ENCODE results near the gene TP63. TPM values are rescaled to one million over a fixed set of nuclear protein-coding genes. Genes with fewer than 3 reads are reported as not detected.

Gene TP63
- total RNA-seq, 4 donors from 2014 or later, result 0.27 TPM; not detected in 3

DNA sequence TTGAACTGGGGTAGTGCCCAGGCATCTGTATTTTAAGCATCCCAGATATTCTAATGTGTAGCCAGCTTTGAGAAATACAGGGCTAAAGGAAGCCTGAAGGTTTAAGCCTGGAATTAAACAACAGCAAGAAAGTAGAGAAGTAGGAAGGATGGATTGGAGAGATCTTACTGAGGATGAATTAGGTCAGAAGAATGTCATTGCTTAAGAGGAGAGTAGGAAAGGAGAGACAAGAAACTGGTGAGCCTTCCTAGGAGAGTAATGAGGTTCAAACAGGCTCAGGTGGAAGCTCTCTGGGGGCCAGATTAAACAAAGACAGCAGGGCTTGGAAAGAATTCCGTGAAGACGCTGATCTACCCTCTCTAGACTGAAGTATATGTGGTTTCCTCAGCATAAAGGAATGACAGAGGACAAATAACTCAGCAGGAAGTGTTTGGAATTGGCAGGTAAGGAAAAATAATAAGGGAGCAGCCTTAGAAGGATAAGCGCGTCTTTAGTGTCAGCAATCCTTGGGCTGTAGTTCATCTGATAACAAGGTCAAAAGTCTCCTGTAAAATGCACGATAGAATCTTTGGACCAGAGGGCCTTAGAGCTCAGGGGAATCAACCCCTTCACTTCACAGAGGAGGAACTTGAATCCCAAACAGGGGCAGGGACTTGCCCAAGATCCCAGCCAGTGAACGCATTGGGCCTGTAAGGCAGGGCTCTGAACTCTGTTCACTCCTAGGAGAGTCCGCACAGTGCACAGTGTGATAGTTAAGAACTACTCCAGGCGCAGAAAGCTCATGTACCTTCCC is 90.9 kb downstream of the TP63 start:
- Histone ChIP-seq H3K9me3 (no peaks in the 10 kb centered on the region), H3K36me3 (no peaks in the 10 kb centered on the region), H3K4me1 (no peaks in the 10 kb centered on the region), H3K4me3 (no peak overlapping the region), H3K27ac (no peak overlapping the region), H3K27me3 (no peaks in the 10 kb centered on the region)
- no peak for TF ChIP-seq POLR2A (IDR thresholded peaks at IDR 0.05)
- TF ChIP-seq, protein P1, sequence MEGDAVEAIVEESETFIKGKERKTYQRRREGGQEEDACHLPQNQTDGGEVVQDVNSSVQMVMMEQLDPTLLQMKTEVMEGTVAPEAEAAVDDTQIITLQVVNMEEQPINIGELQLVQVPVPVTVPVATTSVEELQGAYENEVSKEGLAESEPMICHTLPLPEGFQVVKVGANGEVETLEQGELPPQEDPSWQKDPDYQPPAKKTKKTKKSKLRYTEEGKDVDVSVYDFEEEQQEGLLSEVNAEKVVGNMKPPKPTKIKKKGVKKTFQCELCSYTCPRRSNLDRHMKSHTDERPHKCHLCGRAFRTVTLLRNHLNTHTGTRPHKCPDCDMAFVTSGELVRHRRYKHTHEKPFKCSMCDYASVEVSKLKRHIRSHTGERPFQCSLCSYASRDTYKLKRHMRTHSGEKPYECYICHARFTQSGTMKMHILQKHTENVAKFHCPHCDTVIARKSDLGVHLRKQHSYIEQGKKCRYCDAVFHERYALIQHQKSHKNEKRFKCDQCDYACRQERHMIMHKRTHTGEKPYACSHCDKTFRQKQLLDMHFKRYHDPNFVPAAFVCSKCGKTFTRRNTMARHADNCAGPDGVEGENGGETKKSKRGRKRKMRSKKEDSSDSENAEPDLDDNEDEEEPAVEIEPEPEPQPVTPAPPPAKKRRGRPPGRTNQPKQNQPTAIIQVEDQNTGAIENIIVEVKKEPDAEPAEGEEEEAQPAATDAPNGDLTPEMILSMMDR (IDR thresholded peaks at IDR 0.05), result no peak
- no peak for DNase-seq

DNA sequence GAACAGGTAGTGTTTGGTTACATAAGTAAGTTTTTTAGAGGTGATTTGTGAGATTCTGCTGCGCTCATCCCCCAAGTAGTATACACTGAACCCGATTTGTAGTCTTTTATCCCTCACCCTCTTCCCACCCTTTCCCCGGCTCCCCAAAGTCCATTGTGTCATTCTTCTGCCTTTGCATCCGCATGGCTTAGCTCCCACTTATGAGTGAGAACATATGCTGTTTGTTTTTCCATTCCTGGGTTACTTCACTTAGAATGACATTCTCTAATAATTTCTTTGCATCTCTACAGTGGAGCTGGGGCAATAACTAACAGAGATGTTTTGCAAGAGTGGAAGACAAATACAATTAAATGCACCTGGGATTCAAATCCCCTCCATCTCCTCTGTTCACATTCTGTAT is 93.2 kb downstream of the TP63 start:
- no peak overlapping the region for H3K4me3 ChIP-seq
- H3K27me3 ChIP-seq, result no peaks in the 10 kb centered on the region
- H3K36me3 ChIP-seq, result no peaks in the 10 kb centered on the region
- no peaks in the 10 kb centered on the region for H3K4me1 ChIP-seq
- no peak overlapping the region for H3K27ac ChIP-seq
- TF ChIP-seq, protein P1 (IDR thresholded peaks at IDR 0.05), result no peak
- no peak for TF ChIP-seq POLR2A (IDR thresholded peaks at IDR 0.05)
- H3K9me3 ChIP-seq, result no peaks in the 10 kb centered on the region
- DNase-seq, result no peak

DNA sequence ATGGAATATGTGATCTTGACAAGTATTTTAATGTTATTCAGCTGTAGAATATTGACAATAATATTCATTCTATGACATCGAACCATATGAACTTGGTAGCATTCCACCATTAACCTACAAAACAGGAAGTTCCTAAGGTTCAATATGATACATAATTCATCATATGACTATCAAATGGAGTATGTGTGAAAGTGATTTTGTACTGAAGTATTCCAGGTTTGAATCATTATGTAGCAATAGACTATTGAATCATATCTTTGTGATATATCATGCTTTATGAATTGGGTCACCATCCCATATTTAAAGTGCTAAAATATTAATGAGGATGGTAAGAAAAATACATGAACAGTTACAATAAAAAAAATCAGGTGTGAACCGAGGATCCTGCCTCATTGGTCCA is 95.1 kb downstream of the TP63 start:
- Histone ChIP-seq H3K27me3 (no peaks in the 10 kb centered on the region), H3K9me3 (no peaks in the 10 kb centered on the region), H3K4me3 (no peak overlapping the region), H3K4me1 (no peaks in the 10 kb centered on the region), H3K27ac (no peak overlapping the region), H3K36me3 (no peaks in the 10 kb centered on the region)
- DNase-seq, result no peak
- TF ChIP-seq, protein P1 (IDR thresholded peaks at IDR 0.05), result no peak
- TF ChIP-seq POLR2A (IDR thresholded peaks at IDR 0.05), result no peak

DNA sequence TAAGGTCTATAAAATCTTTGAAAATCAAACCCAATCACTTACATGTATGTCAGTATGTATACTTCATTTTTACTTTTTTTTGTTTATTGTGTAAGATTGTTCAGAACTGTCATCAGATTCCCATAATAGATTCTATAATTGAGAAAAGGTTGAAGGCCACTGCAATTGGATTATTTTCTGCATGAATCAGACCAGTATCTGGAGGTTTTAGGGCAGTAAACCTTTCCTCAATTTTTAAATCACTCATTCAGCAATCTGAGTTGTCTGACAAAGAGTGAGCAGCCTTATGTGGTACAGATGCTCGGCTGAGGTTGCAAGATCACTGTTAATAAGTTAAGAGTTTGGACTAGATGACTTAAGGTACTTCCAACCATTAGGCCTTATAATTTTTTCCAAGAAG is 96.0 kb downstream of the TP63 start:
- TF ChIP-seq POLR2A (IDR thresholded peaks at IDR 0.05), result no peak
- TF ChIP-seq, protein P1 (IDR thresholded peaks at IDR 0.05), result no peak
- no peak overlapping the region for H3K27ac ChIP-seq
- no peaks in the 10 kb centered on the region for H3K9me3 ChIP-seq
- no peak overlapping the region for H3K4me3 ChIP-seq
- no peaks in the 10 kb centered on the region for H3K36me3 ChIP-seq
- no peaks in the 10 kb centered on the region for H3K27me3 ChIP-seq
- DNase-seq, result no peak
- H3K4me1 ChIP-seq, result no peaks in the 10 kb centered on the region

DNA sequence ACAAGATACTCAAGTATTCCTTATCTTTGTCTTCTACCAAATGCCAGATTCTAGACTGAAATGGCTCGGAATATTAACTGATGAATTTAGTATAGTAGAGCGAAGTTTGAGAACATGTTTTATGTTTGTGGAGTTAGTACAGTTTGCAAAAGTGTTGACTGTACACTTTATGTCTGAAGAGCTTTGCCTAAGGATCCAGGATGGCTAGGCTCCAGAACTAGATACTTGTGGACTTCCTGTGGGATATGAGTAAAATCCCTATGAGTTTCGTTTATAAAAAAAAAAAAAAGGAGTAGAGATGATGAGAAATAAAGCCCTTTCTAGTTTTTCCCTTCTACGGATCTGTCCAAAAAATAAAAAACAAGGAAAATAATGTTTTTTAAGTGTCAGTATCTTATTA is 96.7 kb downstream of the TP63 start:
- H3K36me3 ChIP-seq, result no peaks in the 10 kb centered on the region
- no peak overlapping the region for H3K4me3 ChIP-seq
- no peaks in the 10 kb centered on the region for H3K27me3 ChIP-seq
- no peak for DNase-seq
- H3K4me1 ChIP-seq, result no peaks in the 10 kb centered on the region
- TF ChIP-seq, protein P1 (IDR thresholded peaks at IDR 0.05), result no peak
- no peak for TF ChIP-seq POLR2A (IDR thresholded peaks at IDR 0.05)
- H3K27ac ChIP-seq, result no peak overlapping the region
- H3K9me3 ChIP-seq, result no peaks in the 10 kb centered on the region

All from Peyer's patch (tissue), 4 donors.